Effector memory CD8-positive, alpha-beta T cell (primary cell): Measurements from ENCODE around the gene PGBD1.

Source experiments
- ATAC-seq: fragments of 150-1000 bp; cut with Tn5 transposase; replicated peaks from 2 replicates; pipeline ENCODE4 v1.10.0; 2021; ENCODE audit warnings: mild to moderate bottlenecking, moderate library complexity
- DNase-seq, 3 experiments: peaks; one replicate each; pipeline ENCODE4 v3.0.0; 2021
- H3K27ac Mint-ChIP-seq, 2 donors: one replicate each; pipeline ENCODE4 v1.8.0; 2022; ENCODE audit warnings: mild to moderate bottlenecking in 2 of 2, mixed read lengths in 2 of 2, moderate library complexity in 2 of 2
- H3K27me3 Mint-ChIP-seq, 2 donors: one replicate each; pipeline ENCODE4 v1.8.0; 2022; ENCODE audit warnings: mixed read lengths in 2 of 2
- H3K36me3 Mint-ChIP-seq: one replicate; pipeline ENCODE4 v1.8.0; 2022; ENCODE audit warnings: mild to moderate bottlenecking, moderate library complexity, mixed read lengths; ENCODE audit not compliant: insufficient read depth
- H3K4me1 Mint-ChIP-seq, 2 donors: one replicate each; pipeline ENCODE4 v1.8.0; 2022; ENCODE audit warnings: low read depth in 2 of 2, mixed read lengths in 2 of 2
- H3K4me3 Mint-ChIP-seq, 2 donors: one replicate each; pipeline ENCODE4 v1.8.0; 2022; ENCODE audit warnings: mild to moderate bottlenecking in 2 of 2, mixed read lengths in 2 of 2, moderate library complexity in 2 of 2
- H3K9me3 Mint-ChIP-seq, 2 donors: one replicate each; pipeline ENCODE4 v1.8.0; 2022; ENCODE audit warnings: mixed read lengths in 2 of 2

PGBD1 gene

GRCh38 chr6:28254121-28254519 is 27.3 kb upstream of the PGBD1 start:
- Mint-ChIP-seq H3K27me3 (peaks cover 0 to 15% of the 10 kb centered on the region in 2 donors), H3K36me3 (peaks cover 11% of the 10 kb centered on the region), H3K9me3 (peaks cover 0 to 8% of the 10 kb centered on the region in 2 donors), H3K4me1 (peaks cover 21 to 30% of the 10 kb centered on the region in 2 donors), H3K27ac (no peak overlapping the region), H3K4me3 (no peak overlapping the region)
- ATAC-seq, result no peak
- DNase-seq, result no peak

GRCh38 chr6:28257042-28257441 is 24.3 kb upstream of the PGBD1 start:
- H3K4me1 Mint-ChIP-seq, result peaks cover 8% of the 10 kb centered on the region in 2 donors
- peaks cover 0 to 8% of the 10 kb centered on the region in 2 donors for H3K9me3 Mint-ChIP-seq

GRCh38 chr6:28258877-28259777 is 22.2 kb upstream of the PGBD1 start, which contains the start of gene NKAPL:
Gene NKAPL (plus strand): TSS chr6:28259297. CDS start chr6:28259372, 75 bp downstream.
- Mint-ChIP-seq H3K36me3 (no peaks in the 10 kb centered on the region), H3K27me3 (peaks cover 0 to 38% of the 10 kb centered on the region in 2 donors), H3K27ac (no peak within 1 kb of the TSS), H3K9me3 (no peaks in the 10 kb centered on the region), H3K4me1 (peaks cover 0 to 2% of the 10 kb centered on the region in 2 donors), H3K4me3 (peak within 1 kb of the TSS; percentile 31 to 45)
- ATAC-seq (peak; percentile 55), DNase-seq (peak; percentile 15 to 34 (median 16))

More at GRCh38 chr6:28257042-28257441, 24.3 kb upstream of the PGBD1 start:
- no peak overlapping the region for H3K27ac Mint-ChIP-seq
- ATAC-seq, result no peak
- peaks cover 4% of the 10 kb centered on the region for H3K36me3 Mint-ChIP-seq
- H3K4me3 Mint-ChIP-seq, result no peak overlapping the region
- peaks cover 0 to 34% of the 10 kb centered on the region in 2 donors for H3K27me3 Mint-ChIP-seq
- DNase-seq, result no peak

GRCh38 chr6:28263922-28264321 is 17.4 kb upstream of the PGBD1 start:
- Mint-ChIP-seq H3K4me1 (no peaks in the 10 kb centered on the region), H3K36me3 (no peaks in the 10 kb centered on the region), H3K27me3 (peaks cover 0 to 25% of the 10 kb centered on the region in 2 donors), H3K27ac (no peak overlapping the region), H3K9me3 (no peaks in the 10 kb centered on the region), H3K4me3 (no peak overlapping the region)
- DNase-seq (no peak), ATAC-seq (no peak)

- H3K36me3 Mint-ChIP-seq, result no peaks in the 10 kb centered on the region
- ATAC-seq (no peak), DNase-seq (no peak)
- H3K27me3 Mint-ChIP-seq, result peaks cover 0 to 15% of the 10 kb centered on the region in 2 donors
- H3K4me3 Mint-ChIP-seq, result no peak overlapping the region
- H3K4me1 Mint-ChIP-seq, result peaks cover 2 to 4% of the 10 kb centered on the region in 2 donors
- H3K27ac Mint-ChIP-seq, result no peak overlapping the region
- no peaks in the 10 kb centered on the region for H3K9me3 Mint-ChIP-seq
These were observed 16.5 kb upstream of the PGBD1 start for GRCh38 chr6:28264834-28265401.

GRCh38 chr6:28266563-28266961 is 14.8 kb upstream of the PGBD1 start:
- DNase-seq (no peak), ATAC-seq (no peak)
- H3K27me3 Mint-ChIP-seq, result peaks cover 0 to 8% of the 10 kb centered on the region in 2 donors
- peaks cover 2 to 9% of the 10 kb centered on the region in 2 donors for H3K4me1 Mint-ChIP-seq
- no peak overlapping the region for H3K27ac Mint-ChIP-seq
- H3K9me3 Mint-ChIP-seq, result no peaks in the 10 kb centered on the region
- no peaks in the 10 kb centered on the region for H3K36me3 Mint-ChIP-seq
- no peak overlapping the region for H3K4me3 Mint-ChIP-seq

GRCh38 chr6:28266962-28267694 is 14.2 kb upstream of the PGBD1 start, which contains the start of gene ZSCAN26:
Gene ZSCAN26 (plus strand): TSS chr6:28267143. CDS start chr6:28271920, 4,777 bp downstream.
- H3K4me3 Mint-ChIP-seq, result no peak within 1 kb of the TSS
- DNase-seq (peak; percentile 87 to 93 (median 88)), ATAC-seq (peak; percentile 97)
- H3K27ac Mint-ChIP-seq, result no peak within 1 kb of the TSS
- no peaks in the 10 kb centered on the region for H3K9me3 Mint-ChIP-seq
- peaks cover 0 to 3% of the 10 kb centered on the region in 2 donors for H3K27me3 Mint-ChIP-seq
- H3K36me3 Mint-ChIP-seq, result peaks cover 5% of the 10 kb centered on the region
- peaks cover 2 to 9% of the 10 kb centered on the region in 2 donors for H3K4me1 Mint-ChIP-seq

- peaks cover 2 to 9% of the 10 kb centered on the region in 2 donors for H3K4me1 Mint-ChIP-seq
- H3K4me3 Mint-ChIP-seq, result no peak overlapping the region
- peaks cover 10% of the 10 kb centered on the region for H3K36me3 Mint-ChIP-seq
- no peak for ATAC-seq
- no peaks in the 10 kb centered on the region for H3K27me3 Mint-ChIP-seq
- no peaks in the 10 kb centered on the region for H3K9me3 Mint-ChIP-seq
- no peak for DNase-seq
- H3K27ac Mint-ChIP-seq, result no peak overlapping the region
These were observed 13.7 kb upstream of the PGBD1 start for GRCh38 chr6:28267695-28268059.

- peaks cover 4 to 9% of the 10 kb centered on the region in 2 donors for H3K4me1 Mint-ChIP-seq
These were observed 11.9 kb upstream of the PGBD1 start for GRCh38 chr6:28269492-28269891.

GRCh38 chr6:28274888-28275287 is 6.5 kb upstream of the PGBD1 start:
- Mint-ChIP-seq H3K27ac (peak overlapping the region in 1 of 2 donors; percentile 13), H3K4me1 (peaks cover 2 to 13% of the 10 kb centered on the region in 2 donors), H3K36me3 (peaks cover 31% of the 10 kb centered on the region), H3K4me3 (no peak overlapping the region), H3K9me3 (no peaks in the 10 kb centered on the region), H3K27me3 (no peaks in the 10 kb centered on the region)
- DNase-seq (no peak), ATAC-seq (no peak)

More at GRCh38 chr6:28269492-28269891, 11.9 kb upstream of the PGBD1 start:
- no peak overlapping the region for H3K4me3 Mint-ChIP-seq
- H3K9me3 Mint-ChIP-seq, result no peaks in the 10 kb centered on the region
- H3K27ac Mint-ChIP-seq, result no peak overlapping the region
- ATAC-seq, result no peak
- no peaks in the 10 kb centered on the region for H3K27me3 Mint-ChIP-seq
- DNase-seq, result no peak
- H3K36me3 Mint-ChIP-seq, result peaks cover 24% of the 10 kb centered on the region

GRCh38 chr6:28277746-28278145 is 3.6 kb upstream of the PGBD1 start:
- no peak for ATAC-seq
- peaks cover 10 to 11% of the 10 kb centered on the region in 2 donors for H3K4me1 Mint-ChIP-seq
- H3K27me3 Mint-ChIP-seq, result peaks cover 6 to 13% of the 10 kb centered on the region in 2 donors
- no peak for DNase-seq
- H3K36me3 Mint-ChIP-seq, result peaks cover 20% of the 10 kb centered on the region
- no peak overlapping the region for H3K27ac Mint-ChIP-seq
- H3K9me3 Mint-ChIP-seq, result peaks cover 0 to 6% of the 10 kb centered on the region in 2 donors
- no peak overlapping the region for H3K4me3 Mint-ChIP-seq

- H3K4me1 Mint-ChIP-seq, result peaks cover 4 to 8% of the 10 kb centered on the region in 2 donors
- H3K27ac Mint-ChIP-seq, result no peak overlapping the region
- ATAC-seq, result no peak
These were observed 631 bp upstream of the PGBD1 start for GRCh38 chr6:28280595-28281287.

More at GRCh38 chr6:28280595-28281287, 631 bp upstream of the PGBD1 start:
- Mint-ChIP-seq H3K4me3 (peak overlapping the region; percentile 67 to 78), H3K36me3 (peaks cover 6% of the 10 kb centered on the region), H3K27me3 (peaks cover 6 to 24% of the 10 kb centered on the region in 2 donors), H3K9me3 (peaks cover 0 to 6% of the 10 kb centered on the region in 2 donors)
- no peak for DNase-seq
